MV-4-11 (cell line): ENCODE results near the gene DYRK1B.
"Not testable (repeated sequence)": the region's sequence is repeated elsewhere in the genome, so short reads cannot be mapped to it uniquely, and the experiment has no call there.

Experiments used
- DNase-seq: peaks from one replicate; lab custom pipeline; 2025; lab: John Stamatoyannopoulos, UW

Gene DYRK1B

GRCh38 chr19:39833464-39834286 lies at the start of gene DYRK1B:
TSS of gene DYRK1B (minus strand) at chr19:39834162. CDS start at chr19:39831867, 2,295 bp downstream.
- peak; percentile 98 for DNase-seq

DNA sequence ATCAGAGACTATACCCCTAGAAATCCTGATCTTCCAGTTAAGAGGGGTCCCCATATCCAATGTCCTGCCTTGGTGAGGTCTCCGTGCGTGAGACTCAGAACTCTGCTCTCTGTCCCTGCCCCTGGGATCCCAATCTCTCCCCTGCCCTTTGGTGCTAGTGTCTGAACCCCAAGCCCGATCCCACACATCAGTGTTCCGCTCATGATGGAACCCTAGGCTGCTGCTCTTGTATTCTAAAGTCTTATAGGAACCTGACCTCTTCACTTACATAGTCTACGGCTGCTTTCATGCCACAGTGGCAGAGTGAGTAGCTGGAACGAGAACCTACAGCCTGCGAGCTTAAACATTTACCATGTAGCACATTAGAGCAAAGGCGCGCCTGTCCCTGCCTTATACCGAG lies 48.7 kb upstream of the DYRK1B start:
- DNase-seq = not testable (repeated sequence)

- peak; percentile 68 for DNase-seq
These were observed 47.6 kb upstream of the DYRK1B start for GRCh38 chr19:39881495-39882110.

DNA sequence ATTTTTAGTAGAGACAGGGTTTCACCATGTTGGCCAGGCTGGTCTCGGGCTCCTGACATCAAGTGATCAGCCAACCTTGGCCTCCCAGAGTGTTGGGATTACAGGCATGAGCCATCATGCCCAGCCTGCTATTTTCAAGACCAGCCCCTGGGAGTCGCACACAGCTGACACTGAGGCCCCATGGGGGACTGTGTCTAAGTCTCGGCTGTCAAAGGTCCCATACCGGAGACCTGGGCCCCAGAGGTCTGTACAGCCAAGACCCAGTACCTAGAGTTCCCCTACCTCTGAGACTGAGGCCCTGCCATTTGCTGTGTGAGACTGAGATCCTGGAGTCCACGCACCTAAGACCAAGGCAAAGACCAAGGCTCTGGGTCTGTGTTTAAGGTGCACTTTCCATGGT lies 46.3 kb upstream of the DYRK1B start:
- not testable (repeated sequence) for DNase-seq

DNA sequence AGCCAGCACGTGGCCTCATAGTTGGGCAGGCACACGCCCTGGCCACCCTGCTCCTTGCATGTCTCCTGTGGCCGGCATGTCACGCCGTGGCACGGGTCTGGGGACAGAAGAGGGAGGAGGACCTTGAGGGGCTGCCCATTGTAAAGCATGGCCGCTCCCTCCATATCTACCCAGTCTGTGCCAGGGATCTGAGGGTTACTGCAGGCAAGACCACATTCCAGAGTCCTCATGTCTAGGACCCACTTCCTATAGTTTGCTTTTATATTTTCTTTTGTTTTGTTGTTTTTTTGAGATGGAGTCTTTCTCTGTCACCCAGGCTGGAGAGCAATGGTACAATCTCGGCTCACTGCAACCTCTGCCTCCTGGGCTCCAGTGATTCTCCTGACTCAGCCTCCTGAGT lies 45.8 kb upstream of the DYRK1B start:
- DNase-seq = not testable (repeated sequence)

DNA sequence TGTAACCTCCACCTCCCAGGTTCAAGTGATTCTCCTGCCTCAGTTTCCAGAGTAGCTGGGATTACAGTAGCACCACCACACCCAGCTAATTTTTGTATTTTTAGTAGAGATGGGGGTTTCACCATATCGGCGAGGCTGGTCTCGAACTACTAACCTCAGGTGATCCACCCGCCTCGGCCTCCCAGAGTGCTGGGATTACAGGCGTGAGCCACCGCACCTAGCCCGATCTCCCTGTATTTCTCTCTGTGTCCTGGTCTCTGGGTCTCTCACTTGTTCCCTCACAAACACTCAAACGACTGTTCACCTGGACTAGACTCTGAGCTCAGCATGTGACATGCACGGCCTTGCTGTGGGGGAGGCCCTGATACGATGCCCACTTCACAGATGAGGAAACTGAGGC lies 44.9 kb upstream of the DYRK1B start:
- DNase-seq = not testable (repeated sequence)

DNA sequence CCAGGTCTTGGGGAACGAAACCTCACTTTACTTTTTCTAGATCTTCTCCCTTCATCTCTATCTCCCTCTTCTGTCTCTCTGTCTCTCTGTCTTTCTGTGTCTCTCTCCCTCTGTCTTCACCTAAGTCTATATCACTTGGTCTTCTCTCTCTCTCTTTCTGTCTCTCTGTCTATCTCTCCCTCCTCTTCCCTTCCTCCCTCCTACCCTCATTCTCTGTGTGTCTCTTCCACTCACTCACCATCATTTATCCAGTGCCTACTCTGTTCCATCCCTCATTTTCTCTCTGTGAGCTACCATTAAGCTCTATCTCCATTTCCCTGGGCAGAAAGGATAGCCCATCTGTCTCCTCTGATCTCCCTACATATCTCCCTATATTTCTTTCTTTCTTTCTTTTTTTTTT lies 44.4 kb upstream of the DYRK1B start:
- DNase-seq = no peak

- not testable (repeated sequence) for DNase-seq
These were observed 44.0 kb upstream of the DYRK1B start for GRCh38 chr19:39877982-39878381.

- not testable (repeated sequence) for DNase-seq
These were observed 43.5 kb upstream of the DYRK1B start for GRCh38 chr19:39877488-39877887.

DNA sequence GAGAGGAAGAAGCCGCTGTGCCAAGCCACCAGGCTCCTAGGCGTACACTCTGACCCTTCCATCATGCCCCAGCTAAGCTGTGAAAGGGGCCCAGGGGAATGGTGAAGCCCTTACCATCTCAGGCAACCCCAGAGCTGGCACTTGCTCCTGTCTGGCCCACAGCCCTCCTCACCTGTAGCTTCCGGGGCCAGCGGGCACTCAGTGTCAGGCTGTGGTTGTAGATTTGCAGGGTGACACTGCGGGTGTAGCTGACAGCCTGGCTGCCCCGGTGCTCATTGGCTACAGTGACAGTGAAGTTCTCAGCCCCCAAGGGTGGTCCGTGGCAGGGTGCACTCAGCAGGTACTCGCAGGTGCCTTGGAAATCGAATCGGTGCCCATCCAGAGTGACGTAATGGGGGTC lies 42.5 kb upstream of the DYRK1B start:
- not testable (repeated sequence) for DNase-seq

GRCh38 chr19:39875401-39875864 lies 41.5 kb upstream of the DYRK1B start:
- DNase-seq = not testable (repeated sequence)

- no peak for DNase-seq
These were observed 40.4 kb upstream of the DYRK1B start for GRCh38 chr19:39874404-39874803.

DNA sequence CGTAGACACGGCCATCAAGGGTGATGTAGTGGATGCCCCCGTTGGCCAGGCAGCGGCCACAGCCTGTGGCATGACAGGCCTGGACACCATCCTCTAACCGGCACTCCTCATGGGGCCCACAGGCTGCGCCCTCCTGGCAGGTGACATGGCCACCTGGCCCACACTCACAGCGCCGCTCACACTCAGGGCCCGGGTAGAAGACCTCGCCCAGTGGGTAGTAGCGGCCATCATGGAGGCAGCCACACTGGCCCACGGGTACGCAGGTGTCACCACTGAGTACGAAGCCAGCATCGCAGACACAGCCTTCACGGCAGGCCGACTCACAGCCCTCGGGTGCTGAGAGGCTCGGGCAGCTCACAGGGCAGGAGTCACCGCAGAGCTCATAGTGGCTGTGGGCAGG lies 39.4 kb upstream of the DYRK1B start:
- no peak for DNase-seq

DNA sequence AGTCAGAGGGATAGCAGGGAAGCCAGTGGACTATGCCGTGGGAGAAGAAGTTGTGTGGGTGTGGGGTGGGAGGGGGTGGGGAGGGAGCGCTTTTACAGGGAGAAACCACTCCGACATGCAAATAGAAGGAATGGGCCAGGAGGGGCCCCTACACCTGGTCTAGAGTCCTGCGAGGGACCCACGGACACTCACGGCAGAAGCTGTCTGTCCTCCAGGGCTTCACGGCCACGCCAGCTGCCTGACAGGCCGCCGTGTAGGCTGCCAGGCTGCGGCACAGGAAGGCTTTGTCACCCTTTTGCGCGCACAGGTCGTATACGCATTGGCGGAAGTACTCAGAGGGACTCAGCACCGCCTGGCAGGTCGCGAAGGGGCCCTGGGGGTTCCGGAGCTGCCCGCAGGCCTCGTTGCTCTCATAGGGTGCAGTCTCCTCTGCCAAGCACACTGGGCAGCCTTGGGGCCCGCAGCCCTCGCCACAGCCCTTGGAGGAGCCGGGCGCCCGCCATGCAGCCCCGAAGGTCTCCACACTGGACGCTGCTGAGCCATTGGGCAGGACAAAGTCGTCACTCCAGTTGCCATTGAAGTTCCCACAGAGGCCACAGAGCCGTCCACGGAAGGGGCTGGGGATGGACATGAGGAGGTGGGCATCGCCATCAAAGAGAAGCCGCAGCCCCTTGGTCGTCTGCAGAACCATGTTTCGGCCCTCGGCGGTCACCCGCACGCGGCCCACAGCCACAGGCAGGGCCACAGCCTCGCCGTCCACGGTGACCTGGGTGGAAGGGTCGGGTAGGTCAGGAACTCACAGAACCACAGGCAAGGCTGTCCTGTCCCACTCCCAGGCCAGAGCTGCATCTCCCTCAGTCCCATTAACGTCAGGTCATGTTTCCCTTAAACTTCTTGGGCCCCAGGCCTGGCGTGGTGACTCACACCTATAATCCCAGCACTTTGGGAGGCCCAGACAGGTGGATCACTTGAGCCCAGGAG lies 38.2 kb upstream of the DYRK1B start:
- no peak for DNase-seq

DNA sequence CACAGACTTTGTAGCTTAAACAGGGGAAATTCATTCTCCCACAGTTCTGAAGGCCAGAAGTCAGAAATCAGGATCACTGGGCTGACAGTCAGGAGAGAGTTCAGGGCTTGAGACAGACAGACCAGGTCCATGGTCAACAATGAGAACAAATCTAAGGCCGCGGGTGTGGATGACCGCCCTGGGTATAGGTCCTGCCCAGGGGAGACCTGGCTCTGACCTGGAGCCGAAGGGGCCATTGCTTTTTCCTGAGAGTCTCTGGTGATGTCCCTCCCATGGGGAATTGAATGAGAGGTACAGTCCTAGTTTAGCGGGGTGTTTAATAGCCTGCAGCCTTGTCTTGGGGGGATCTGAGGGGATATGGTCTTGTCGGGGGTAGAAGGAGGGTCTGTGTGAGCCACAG lies 37.4 kb upstream of the DYRK1B start:
- no peak for DNase-seq

DNA sequence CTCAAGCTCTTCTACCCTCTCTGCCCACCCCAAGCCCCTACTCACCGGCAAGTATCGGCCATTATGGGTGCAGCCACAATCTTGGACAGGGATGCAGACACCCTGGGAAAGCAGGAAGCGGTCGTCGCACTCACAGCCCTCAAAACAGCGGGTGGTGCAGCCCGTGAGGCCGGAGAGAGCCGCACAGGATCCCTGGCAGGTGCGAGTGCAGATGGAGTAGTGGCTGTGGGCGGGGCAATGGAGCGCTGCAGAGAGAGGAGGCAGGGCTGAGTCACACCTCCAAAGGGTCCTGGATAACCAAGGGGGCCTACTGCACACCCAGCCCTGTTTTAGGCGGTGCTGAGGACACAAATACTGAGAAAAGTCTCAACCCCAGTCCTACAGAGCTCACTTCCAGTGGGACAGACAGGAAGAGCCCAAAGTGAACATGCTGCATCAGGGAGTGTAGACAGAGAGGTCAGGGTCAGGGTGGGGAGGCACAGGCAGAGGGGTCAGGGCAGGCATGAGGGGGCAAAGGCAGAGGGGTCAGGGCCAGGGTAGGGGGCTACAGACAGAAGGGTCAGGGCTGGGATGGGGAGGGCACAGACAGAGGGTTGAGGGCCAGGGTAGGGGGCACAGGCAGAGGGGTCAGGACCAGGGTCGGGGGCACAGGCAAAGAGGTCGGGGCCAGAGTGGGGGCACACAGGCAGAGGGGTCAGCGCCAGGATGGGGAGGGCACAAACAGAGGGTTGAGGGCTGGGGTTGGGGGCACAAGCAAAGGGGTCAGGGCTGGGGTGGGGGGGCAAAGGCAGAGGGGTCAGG lies 36.4 kb upstream of the DYRK1B start:
- DNase-seq = no peak

- DNase-seq = no peak
These were observed 34.0 kb upstream of the DYRK1B start for GRCh38 chr19:39867952-39868351.

DNA sequence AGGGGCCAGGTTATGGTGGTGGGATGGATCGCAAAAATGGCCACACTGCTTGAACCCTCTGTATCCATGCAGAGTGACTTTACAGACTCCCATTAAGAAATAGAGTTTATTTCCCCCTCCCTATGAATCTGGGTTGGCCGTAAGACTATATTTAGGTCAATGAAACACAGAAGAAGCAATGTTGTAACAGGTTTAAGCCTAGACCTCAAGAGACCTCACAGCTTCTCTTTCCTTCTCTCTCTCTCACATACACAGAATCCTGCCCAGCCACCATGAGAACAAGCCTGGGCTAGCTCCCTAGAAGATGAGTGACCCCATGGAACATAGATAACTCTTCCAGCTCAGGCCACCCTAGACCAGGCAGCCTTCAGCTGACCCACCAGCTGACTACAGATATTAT lies 33.2 kb upstream of the DYRK1B start:
- peak; percentile 70 for DNase-seq

DNA sequence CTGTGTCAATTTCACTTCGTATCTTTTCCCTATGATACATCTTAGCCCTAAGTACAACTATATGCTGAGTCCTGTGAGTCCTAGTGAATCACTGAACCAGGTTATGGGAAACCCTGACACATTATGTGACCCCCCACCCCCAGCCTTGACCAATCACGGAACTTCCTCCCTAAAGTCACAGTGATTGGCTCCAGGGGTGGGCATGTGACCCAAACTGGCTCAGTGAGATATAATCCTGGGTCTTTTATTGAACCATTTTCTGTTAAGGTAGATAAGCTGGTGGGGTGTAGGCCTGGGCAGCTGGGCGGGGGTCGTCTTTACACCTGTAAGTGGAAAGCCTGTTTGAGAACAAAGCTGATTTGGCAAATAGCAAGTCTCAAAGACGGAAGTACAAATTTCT lies 32.0 kb upstream of the DYRK1B start:
- DNase-seq = no peak

GRCh38 chr19:39865186-39865585 lies 31.2 kb upstream of the DYRK1B start:
- no peak for DNase-seq

DNA sequence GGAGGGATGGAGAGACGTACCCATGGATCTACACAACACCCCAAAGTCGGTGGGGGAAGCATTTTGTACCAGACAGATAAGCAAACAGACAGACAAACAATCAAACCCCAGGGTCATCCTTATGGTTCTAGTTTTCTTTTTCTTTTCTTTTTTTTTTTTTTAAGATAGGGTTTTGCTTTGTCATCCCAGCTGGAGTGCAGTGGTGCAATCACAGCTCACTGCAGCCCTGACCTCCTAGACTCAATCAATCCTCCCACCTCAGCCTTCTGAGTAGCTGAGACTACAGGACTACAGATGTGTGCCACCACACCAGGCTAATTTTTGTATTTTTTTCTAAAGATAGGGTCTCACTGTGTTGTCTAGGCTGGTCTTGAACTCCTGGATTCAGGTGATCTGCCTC lies 30.2 kb upstream of the DYRK1B start:
- peak; percentile 33 for DNase-seq
